GM18868 (cell line): ENCODE data around the gene GRK4.
"Not testable (repeated sequence)": the region's sequence is repeated elsewhere in the genome, so short reads cannot be mapped to it uniquely, and the experiment has no call there.

Experiments used
- ATAC-seq: cut with Tn5 transposase; IDR thresholded peaks from one replicate; pipeline ENCODE4 v1.9.1; 2021; ENCODE audit warnings: mild to moderate bottlenecking, moderate library complexity; ENCODE audit not compliant: unreplicated experiment

The GRK4 gene

GRCh38 chr4:2963175-2963965, at the start of gene GRK4, which contains the start of gene NOP14:
Gene GRK4, plus strand, starts transcription at chr4:2963571. Its CDS starts 500 bp downstream, at chr4:2964071.
Gene NOP14, minus strand, starts transcription at chr4:2963406. Its CDS starts 87 bp downstream, at chr4:2963319.
- ATAC-seq = peak; percentile 94

GRCh38 chr4:2914256-2915126, 48.9 kb upstream of the GRK4 start:
- no peak for ATAC-seq

- no peak for ATAC-seq
These were observed 47.6 kb upstream of the GRK4 start for GRCh38 chr4:2915789-2916188.

- ATAC-seq = not testable (repeated sequence)
These were observed 46.7 kb upstream of the GRK4 start for GRCh38 chr4:2916696-2917095.

- ATAC-seq = not testable (repeated sequence)
These were observed 45.1 kb upstream of the GRK4 start for GRCh38 chr4:2918300-2918699.

GRCh38 chr4:2918714-2919113, 44.7 kb upstream of the GRK4 start:
- not testable (repeated sequence) for ATAC-seq

GRCh38 chr4:2922453-2923101, 40.8 kb upstream of the GRK4 start:
- ATAC-seq = not testable (repeated sequence)

- ATAC-seq = no peak
These were observed 40.2 kb upstream of the GRK4 start for GRCh38 chr4:2923141-2923551.

- no peak for ATAC-seq
These were observed 39.6 kb upstream of the GRK4 start for GRCh38 chr4:2923668-2924173.

- ATAC-seq = no peak
These were observed 39.1 kb upstream of the GRK4 start for GRCh38 chr4:2924286-2924685.

GRCh38 chr4:2924765-2925301, 38.5 kb upstream of the GRK4 start:
- ATAC-seq = no peak

GRCh38 chr4:2925496-2925895, 37.9 kb upstream of the GRK4 start:
- no peak for ATAC-seq

- no peak for ATAC-seq
These were observed 37.2 kb upstream of the GRK4 start for GRCh38 chr4:2925931-2926860.

- no peak for ATAC-seq
These were observed 36.2 kb upstream of the GRK4 start for GRCh38 chr4:2927016-2927695.

- no peak for ATAC-seq
These were observed 35.7 kb upstream of the GRK4 start for GRCh38 chr4:2927696-2928075.

- no peak for ATAC-seq
These were observed 34.9 kb upstream of the GRK4 start for GRCh38 chr4:2928242-2929176.

GRCh38 chr4:2929469-2929868, 33.9 kb upstream of the GRK4 start:
- ATAC-seq = no peak

GRCh38 chr4:2930135-2930757, 33.1 kb upstream of the GRK4 start:
- no peak for ATAC-seq
